HepG2 (cell line): ENCODE results near the gene ADCYAP1. TPM values are rescaled to one million over a fixed set of nuclear protein-coding genes. Genes with fewer than 3 reads are reported as not detected.
A peak's percentile ranks its signal among the peaks of the same experiment; 100 is the strongest.

Experiments used
- CC2D1A ChIP-seq: sonication (generic); formaldehyde crosslinking; IDR thresholded peaks from 2 replicates; pipeline ENCODE4 v1.8.1; 2023; ENCODE audit warnings: mild to moderate bottlenecking, missing genetic modification reagents
- CCDC6 ChIP-seq: sonication (generic); formaldehyde crosslinking; IDR thresholded peaks from 2 replicates; pipeline ENCODE4 v1.8.1; 2022; ENCODE audit warnings: mild to moderate bottlenecking, missing genetic modification reagents, moderate library complexity
- HDAC1 ChIP-seq: sonication (generic); formaldehyde crosslinking; IDR thresholded peaks from 2 replicates; pipeline ENCODE4 v1.5.1; 2020; ENCODE audit warnings: mild to moderate bottlenecking, missing genetic modification reagents
- HMG20A ChIP-seq: IDR thresholded peaks from 2 replicates; pipeline ENCODE4 v1.6.1; 2016; ENCODE audit warnings: borderline replicate concordance
- KDM2A ChIP-seq: sonication (generic); formaldehyde crosslinking; IDR thresholded peaks from 2 replicates; pipeline ENCODE4 v1.4.0; 2020; ENCODE audit warnings: low read depth, missing genetic modification reagents, borderline replicate concordance
- KLF16 ChIP-seq, 2 experiments: sonication (generic) in 1 of 2; formaldehyde crosslinking in 1 of 2; IDR thresholded peaks; 2 replicates each; pipeline versions ENCODE4 v1.6.1 to v1.8.0; 2016 to 2023; ENCODE audit warnings: missing genetic modification reagents in 2 of 2, missing compliant biosample characterization in 1 of 2
- MTA3 ChIP-seq: sonication (generic); formaldehyde crosslinking; IDR thresholded peaks from 2 replicates; pipeline ENCODE4 v1.4.0; 2020; ENCODE audit warnings: missing genetic modification reagents
- PCBP2 ChIP-seq: fragments of 200-400 bp; formaldehyde crosslinking; optimal IDR thresholded peaks from 2 replicates; pipeline ENCODE3; 2018; ENCODE audit warnings: low read length, low read depth; ENCODE audit not compliant: poor library complexity, severe bottlenecking
- ZFP36L2 ChIP-seq: sonication (generic); formaldehyde crosslinking; IDR thresholded peaks from 2 replicates; pipeline ENCODE4 v1.4.0; 2020; ENCODE audit warnings: missing genetic modification reagents
- ZNF431 ChIP-seq: sonication (generic); formaldehyde crosslinking; IDR thresholded peaks from 2 replicates; pipeline ENCODE4 v1.9.0; 2022; ENCODE audit warnings: missing genetic modification reagents, low read depth, mild to moderate bottlenecking, borderline replicate concordance
- polyA plus RNA-seq, 8 experiments: library from polyadenylated mRNA; depleted of rRNA in 3 of 8; stranded (reverse) in 7 of 8; unstranded in 1 of 8; fragments of >200 nt; fragmentation: Illumina TruSeq in 4 of 8; extraction: Trizol in 4 of 8; gene quantifications; 2 replicates each; pipeline versions ENCODE4 v1.2.1 to v1.2.3, GENCODE V29; 2011 to 2016; ENCODE audit warnings: low read depth in 4 of 8, missing spikeins in 1 of 8, mixed read lengths in 1 of 8; ENCODE audit not compliant: insufficient read depth in 1 of 8
- total RNA-seq, 5 experiments: library from RNA; depleted of rRNA; stranded (reverse); fragments of >200 nt; fragmentation: Illumina TruSeq; extraction: Trizol; gene quantifications; 2 replicates each; pipeline ENCODE4 v1.2.3, GENCODE V29; 2016; ENCODE audit warnings: low read depth in 1 of 5
- TF ChIP-seq, protein P1 (sequence below): sonication (generic); formaldehyde crosslinking; IDR thresholded peaks from 2 replicates; pipeline ENCODE4 v1.5.1; 2020; ENCODE audit warnings: missing genetic modification reagents, mild to moderate bottlenecking, borderline replicate concordance
- TF ChIP-seq, protein P2 (sequence below): sonication (generic); formaldehyde crosslinking; IDR thresholded peaks from 2 replicates; pipeline ENCODE4 v1.5.0; 2020; ENCODE audit warnings: mild to moderate bottlenecking, missing genetic modification reagents, borderline replicate concordance
- TF ChIP-seq, protein P3 (sequence below): IDR thresholded peaks from 2 replicates; pipeline ENCODE4 v1.6.1; 2016; ENCODE audit warnings: mild to moderate bottlenecking, missing biosample characterization, missing genetic modification reagents
- TF ChIP-seq, protein P4 (sequence below): sonication (generic); formaldehyde crosslinking; IDR thresholded peaks from 2 replicates; pipeline ENCODE4 v1.4.0; 2020; ENCODE audit warnings: missing genetic modification reagents, borderline replicate concordance

ADCYAP1 gene
- total and polyA plus RNA-seq, 2 of the 13 experiments (the other 11 are each of a cell fraction or from before 2014, with no cell fraction given): not detected

DNA sequence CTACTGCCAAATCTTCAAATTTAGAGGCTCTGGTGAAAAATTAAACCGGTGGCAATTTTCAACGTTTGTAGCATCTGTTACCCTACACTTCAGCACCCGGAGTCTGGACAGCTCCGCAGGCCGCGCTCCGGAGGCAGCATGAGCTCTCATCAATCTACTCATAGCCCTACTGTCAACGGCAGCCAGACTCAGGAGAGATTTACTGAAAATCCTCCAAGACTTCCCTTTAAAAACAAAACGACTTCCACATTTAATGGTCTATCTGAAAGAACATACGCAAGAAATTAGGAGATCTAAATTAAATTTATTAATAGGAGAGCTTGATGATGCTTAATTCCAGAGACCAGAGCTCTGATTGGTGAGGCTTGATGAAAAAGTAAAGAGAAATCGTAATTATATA lies 970 bp upstream of the ADCYAP1 start (continued):
- TF ChIP-seq, protein P1, sequence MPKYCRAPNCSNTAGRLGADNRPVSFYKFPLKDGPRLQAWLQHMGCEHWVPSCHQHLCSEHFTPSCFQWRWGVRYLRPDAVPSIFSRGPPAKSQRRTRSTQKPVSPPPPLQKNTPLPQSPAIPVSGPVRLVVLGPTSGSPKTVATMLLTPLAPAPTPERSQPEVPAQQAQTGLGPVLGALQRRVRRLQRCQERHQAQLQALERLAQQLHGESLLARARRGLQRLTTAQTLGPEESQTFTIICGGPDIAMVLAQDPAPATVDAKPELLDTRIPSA (CRISPR knock-in tag): no peak
- no peak for TF ChIP-seq CCDC6 (CRISPR knock-in tag)
- TF ChIP-seq, protein P2, sequence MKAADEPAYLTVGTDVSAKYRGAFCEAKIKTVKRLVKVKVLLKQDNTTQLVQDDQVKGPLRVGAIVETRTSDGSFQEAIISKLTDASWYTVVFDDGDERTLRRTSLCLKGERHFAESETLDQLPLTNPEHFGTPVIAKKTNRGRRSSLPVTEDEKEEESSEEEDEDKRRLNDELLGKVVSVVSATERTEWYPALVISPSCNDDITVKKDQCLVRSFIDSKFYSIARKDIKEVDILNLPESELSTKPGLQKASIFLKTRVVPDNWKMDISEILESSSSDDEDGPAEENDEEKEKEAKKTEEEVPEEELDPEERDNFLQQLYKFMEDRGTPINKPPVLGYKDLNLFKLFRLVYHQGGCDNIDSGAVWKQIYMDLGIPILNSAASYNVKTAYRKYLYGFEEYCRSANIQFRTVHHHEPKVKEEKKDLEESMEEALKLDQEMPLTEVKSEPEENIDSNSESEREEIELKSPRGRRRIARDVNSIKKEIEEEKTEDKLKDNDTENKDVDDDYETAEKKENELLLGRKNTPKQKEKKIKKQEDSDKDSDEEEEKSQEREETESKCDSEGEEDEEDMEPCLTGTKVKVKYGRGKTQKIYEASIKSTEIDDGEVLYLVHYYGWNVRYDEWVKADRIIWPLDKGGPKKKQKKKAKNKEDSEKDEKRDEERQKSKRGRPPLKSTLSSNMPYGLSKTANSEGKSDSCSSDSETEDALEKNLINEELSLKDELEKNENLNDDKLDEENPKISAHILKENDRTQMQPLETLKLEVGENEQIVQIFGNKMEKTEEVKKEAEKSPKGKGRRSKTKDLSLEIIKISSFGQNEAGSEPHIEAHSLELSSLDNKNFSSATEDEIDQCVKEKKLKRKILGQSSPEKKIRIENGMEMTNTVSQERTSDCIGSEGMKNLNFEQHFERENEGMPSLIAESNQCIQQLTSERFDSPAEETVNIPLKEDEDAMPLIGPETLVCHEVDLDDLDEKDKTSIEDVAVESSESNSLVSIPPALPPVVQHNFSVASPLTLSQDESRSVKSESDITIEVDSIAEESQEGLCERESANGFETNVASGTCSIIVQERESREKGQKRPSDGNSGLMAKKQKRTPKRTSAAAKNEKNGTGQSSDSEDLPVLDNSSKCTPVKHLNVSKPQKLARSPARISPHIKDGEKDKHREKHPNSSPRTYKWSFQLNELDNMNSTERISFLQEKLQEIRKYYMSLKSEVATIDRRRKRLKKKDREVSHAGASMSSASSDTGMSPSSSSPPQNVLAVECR: no peak
- TF ChIP-seq KLF16 (CRISPR knock-in tag; IDR thresholded peaks at IDR 0.05): no peak
- no peak for TF ChIP-seq CC2D1A (CRISPR knock-in tag)
- no peak for TF ChIP-seq MTA3
- TF ChIP-seq HDAC1 (CRISPR knock-in tag): no peak
- TF ChIP-seq KDM2A (CRISPR knock-in tag): peak; percentile 53; the same call in 1 of the 2 replicates
- TF ChIP-seq ZFP36L2 (CRISPR knock-in tag): 0 out of 2 replicates have a peak, but pooled peaks have one; percentile 43
- TF ChIP-seq ZNF431: no peak
- TF ChIP-seq, protein P3, sequence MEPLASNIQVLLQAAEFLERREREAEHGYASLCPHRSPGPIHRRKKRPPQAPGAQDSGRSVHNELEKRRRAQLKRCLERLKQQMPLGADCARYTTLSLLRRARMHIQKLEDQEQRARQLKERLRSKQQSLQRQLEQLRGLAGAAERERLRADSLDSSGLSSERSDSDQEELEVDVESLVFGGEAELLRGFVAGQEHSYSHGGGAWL (CRISPR knock-in tag): no peak
- no peak for TF ChIP-seq HMG20A (CRISPR knock-in tag)
- TF ChIP-seq, protein P4, sequence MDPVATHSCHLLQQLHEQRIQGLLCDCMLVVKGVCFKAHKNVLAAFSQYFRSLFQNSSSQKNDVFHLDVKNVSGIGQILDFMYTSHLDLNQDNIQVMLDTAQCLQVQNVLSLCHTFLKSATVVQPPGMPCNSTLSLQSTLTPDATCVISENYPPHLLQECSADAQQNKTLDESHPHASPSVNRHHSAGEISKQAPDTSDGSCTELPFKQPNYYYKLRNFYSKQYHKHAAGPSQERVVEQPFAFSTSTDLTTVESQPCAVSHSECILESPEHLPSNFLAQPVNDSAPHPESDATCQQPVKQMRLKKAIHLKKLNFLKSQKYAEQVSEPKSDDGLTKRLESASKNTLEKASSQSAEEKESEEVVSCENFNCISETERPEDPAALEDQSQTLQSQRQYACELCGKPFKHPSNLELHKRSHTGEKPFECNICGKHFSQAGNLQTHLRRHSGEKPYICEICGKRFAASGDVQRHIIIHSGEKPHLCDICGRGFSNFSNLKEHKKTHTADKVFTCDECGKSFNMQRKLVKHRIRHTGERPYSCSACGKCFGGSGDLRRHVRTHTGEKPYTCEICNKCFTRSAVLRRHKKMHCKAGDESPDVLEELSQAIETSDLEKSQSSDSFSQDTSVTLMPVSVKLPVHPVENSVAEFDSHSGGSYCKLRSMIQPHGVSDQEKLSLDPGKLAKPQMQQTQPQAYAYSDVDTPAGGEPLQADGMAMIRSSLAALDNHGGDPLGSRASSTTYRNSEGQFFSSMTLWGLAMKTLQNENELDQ (CRISPR knock-in tag): no peak
- no peak for TF ChIP-seq PCBP2
- TF ChIP-seq, all 625 proteins: peak for 25
